ENCODE measurements around the gene RXFP1. TPM values are rescaled to one million over a fixed set of nuclear protein-coding genes. Genes with fewer than 3 reads are reported as not detected.

Gene RXFP1
- total RNA-seq, 2 donors from 2014 or later = not detected

DNA sequence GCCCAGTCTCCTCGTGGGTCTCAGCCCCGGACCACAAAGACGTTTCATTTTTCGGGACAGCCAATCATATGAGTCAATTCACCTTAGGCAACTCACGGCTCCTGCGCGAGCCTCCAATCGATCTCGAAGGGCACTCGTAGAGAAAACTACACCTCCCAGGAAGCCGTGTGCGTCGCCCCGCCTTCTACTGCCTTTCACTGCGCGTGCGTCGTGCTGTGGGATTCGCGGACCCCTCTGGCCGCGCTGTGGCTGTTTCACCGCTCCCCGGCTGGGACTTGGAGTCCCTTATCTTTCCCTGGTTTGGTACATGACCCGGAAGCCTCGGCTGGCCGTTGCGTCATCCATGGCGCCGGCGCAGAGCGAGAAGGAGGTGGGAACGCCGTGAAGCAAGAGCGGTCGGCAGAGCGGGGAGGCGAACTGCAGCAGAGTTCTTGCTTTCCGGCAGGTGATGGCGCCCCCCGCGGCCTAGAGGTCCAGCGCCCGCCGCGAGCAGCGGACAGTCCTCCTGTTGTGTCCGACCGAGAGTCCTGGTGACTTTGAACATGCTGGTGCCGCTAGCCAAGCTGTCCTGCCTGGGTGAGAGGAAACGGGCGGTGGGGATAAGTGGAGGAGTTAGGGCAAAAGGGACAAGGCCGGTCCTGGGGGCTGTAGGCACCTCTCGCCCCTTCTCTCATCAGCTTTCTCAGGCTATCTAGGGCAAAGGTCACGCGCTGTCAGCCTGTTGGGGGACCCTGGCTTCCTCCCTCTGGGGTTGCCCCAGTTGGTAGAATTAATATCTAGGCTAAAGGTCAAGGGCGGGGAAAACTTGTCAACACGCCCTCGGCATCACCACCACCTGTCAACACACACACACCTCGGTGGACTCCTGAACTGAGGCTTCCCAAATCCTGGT is 150.5 kb downstream of the RXFP1 start, which contains the start of gene ETFDH:
Gene ETFDH, plus strand, starts transcription at position 382 of the 892 bp plus-strand sequence. Its CDS starts 161 bp downstream, at position 543.
- peaks cover 11% of the 10 kb centered on the region for H3K4me1 Mint-ChIP-seq
- peak; percentile 93 to 97 (median 95) for DNase-seq
- H3K4me3 Mint-ChIP-seq = peak within 1 kb of the TSS; percentile 97
- H3K27ac Mint-ChIP-seq = peak within 1 kb of the TSS; percentile 95
- no peaks in the 10 kb centered on the region for H3K9me3 ChIP-seq (ENCODE audit: control insufficient read depth, low read length, poor library complexity, severe bottlenecking)
- peak; percentile 85 for ATAC-seq
- peaks cover 2% of the 10 kb centered on the region for H3K36me3 Mint-ChIP-seq (ENCODE audit: low read depth)
- no peaks in the 10 kb centered on the region for H3K27me3 Mint-ChIP-seq

DNA sequence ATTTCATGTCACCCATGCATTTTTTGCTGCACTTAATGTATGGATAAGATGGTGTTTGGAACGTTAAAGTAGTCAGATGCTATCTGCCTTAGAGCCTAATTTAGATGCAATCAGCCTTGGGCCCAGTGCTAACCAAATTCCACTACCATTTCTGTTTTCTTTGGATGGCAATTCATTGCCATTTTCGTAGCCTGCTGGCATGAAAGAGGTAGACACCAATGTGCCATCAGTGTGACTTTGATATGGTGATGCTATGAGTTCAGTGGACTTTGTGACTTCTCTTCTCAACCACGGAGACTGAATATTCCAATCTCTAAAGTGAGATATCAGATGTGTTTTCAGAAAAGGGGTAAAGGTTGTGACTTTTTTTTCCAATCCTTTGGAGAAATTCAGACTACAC is 152.0 kb downstream of the RXFP1 start:
- Mint-ChIP-seq H3K27ac (no peak overlapping the region), H3K4me3 (no peak overlapping the region), H3K27me3 (no peaks in the 10 kb centered on the region), H3K36me3 (ENCODE audit: low read depth) (peaks cover 2% of the 10 kb centered on the region), H3K4me1 (peaks cover 13% of the 10 kb centered on the region)
- ATAC-seq (no peak), DNase-seq (no peak)
- H3K9me3 ChIP-seq (ENCODE audit: control insufficient read depth, low read length, poor library complexity, severe bottlenecking) = no peaks in the 10 kb centered on the region

DNA sequence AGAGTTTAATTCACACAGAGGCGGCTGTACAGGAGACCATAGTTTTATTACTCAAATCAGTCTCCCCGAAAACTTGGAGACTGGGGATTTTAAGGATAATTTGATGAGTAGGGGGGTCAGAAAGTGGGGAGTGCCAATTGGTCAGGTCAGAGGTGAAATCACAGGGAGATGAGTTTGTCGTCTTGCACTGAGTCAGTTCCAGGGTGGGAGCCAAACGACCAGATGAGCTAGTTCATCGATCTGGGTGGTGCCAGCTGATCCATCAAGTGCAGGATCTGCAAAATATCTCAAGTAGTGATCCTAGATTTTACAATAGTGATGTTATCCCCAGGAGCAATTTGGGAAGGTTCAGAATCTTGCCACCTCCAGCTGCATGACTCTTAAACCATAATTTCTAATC is 154.4 kb downstream of the RXFP1 start:
- Mint-ChIP-seq H3K27ac (no peak overlapping the region), H3K36me3 (ENCODE audit: low read depth) (peaks cover 2% of the 10 kb centered on the region), H3K4me1 (peaks cover 10% of the 10 kb centered on the region), H3K4me3 (no peak overlapping the region), H3K27me3 (no peaks in the 10 kb centered on the region)
- no peak for DNase-seq
- no peak for ATAC-seq
- H3K9me3 ChIP-seq (ENCODE audit: control insufficient read depth, low read length, poor library complexity, severe bottlenecking) = no peaks in the 10 kb centered on the region

DNA sequence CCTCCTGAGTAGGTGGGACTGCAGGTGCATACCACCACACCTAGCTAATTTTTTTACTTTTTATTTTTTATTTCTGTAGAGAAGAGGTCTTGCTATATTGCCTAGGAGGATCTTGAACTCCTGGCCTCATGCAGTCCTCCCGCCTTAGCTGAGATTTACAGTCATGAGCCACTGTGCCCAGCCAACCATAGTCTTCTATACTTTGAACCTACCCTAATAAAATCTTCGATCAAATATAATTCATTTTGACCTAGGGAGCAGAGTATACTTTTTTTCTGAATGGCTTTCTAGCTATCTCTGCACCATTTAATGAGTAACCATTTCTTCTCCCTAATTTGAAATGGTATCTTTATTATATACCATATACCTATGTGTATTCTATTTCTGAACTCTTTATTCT is 157.1 kb downstream of the RXFP1 start:
- Mint-ChIP-seq H3K36me3 (ENCODE audit: low read depth) (no peaks in the 10 kb centered on the region), H3K27me3 (no peaks in the 10 kb centered on the region), H3K27ac (no peak overlapping the region), H3K4me1 (peaks cover 5% of the 10 kb centered on the region), H3K4me3 (no peak overlapping the region)
- ATAC-seq (no peak), DNase-seq (no peak)
- no peaks in the 10 kb centered on the region for H3K9me3 ChIP-seq (ENCODE audit: control insufficient read depth, low read length, poor library complexity, severe bottlenecking)

DNA sequence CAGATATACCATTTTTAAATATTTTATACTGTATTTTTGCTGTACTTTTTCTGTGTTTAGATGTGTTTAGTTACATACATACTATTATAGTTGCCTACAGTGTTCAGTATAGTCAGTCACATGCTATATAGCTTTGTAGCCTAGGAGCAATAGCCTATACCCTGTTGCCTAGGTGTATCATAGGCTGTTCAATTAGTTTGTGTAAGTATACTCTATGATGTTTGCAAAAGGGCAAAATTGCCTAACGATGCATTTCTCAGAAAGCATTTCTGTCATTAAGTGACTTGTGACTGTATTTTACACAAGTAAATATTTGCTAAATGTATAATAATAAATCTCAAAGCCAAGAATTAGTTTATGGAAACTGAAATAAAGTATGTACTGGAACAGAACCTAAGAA is 159.9 kb downstream of the RXFP1 start:
- H3K27me3 Mint-ChIP-seq = no peaks in the 10 kb centered on the region
- H3K36me3 Mint-ChIP-seq (ENCODE audit: low read depth) = peaks cover under 1% of the 10 kb centered on the region
- no peak overlapping the region for H3K4me3 Mint-ChIP-seq
- H3K27ac Mint-ChIP-seq = no peak overlapping the region
- no peak for DNase-seq
- peaks cover 5% of the 10 kb centered on the region for H3K4me1 Mint-ChIP-seq
- no peak for ATAC-seq
- H3K9me3 ChIP-seq (ENCODE audit: control insufficient read depth, low read length, poor library complexity, severe bottlenecking) = no peaks in the 10 kb centered on the region

DNA sequence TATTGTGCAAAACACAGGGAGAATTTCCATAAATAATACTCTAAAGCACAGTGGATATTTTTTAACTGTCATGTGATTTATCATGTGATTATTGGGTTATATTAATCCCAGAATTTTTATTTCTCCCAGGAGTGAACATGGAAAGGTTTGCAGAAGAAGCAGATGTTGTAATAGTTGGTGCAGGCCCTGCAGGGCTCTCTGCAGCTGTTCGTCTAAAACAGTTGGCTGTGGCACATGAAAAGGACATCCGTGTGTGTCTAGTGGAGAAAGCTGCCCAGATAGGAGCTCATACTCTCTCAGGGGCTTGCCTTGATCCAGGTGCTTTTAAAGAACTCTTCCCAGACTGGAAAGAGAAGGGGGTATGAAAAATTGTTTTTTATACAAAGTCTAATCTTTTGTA is 160.4 kb downstream of the RXFP1 start:
- no peaks in the 10 kb centered on the region for H3K9me3 ChIP-seq (ENCODE audit: control insufficient read depth, low read length, poor library complexity, severe bottlenecking)
- no peak for ATAC-seq
- H3K27ac Mint-ChIP-seq = no peak overlapping the region
- H3K36me3 Mint-ChIP-seq (ENCODE audit: low read depth) = peaks cover 5% of the 10 kb centered on the region
- DNase-seq = no peak
- no peak overlapping the region for H3K4me3 Mint-ChIP-seq
- H3K4me1 Mint-ChIP-seq = peaks cover 7% of the 10 kb centered on the region
- no peaks in the 10 kb centered on the region for H3K27me3 Mint-ChIP-seq

DNA sequence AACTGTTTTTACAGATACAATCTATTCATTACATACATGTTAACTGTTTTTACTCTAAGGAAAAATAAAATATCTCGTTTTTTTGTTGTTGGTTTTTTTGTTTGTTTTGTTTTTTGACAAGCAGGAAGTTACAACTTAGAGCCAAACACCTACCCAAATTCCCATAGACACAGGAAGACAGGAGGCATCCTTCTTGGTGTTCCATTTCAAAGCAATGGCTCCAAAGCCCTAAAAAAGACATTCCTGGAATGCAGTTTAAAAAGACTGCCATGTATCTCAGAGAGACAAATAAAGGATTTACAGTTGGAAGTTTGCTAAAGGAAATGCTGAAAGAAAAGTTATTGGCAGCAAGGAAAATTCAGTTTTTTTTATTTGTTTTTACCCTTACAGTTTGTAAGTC is 167.1 kb downstream of the RXFP1 start:
- Mint-ChIP-seq H3K4me3 (no peak overlapping the region), H3K36me3 (ENCODE audit: low read depth) (peaks cover 6% of the 10 kb centered on the region), H3K4me1 (peaks cover 8% of the 10 kb centered on the region), H3K27me3 (no peaks in the 10 kb centered on the region), H3K27ac (no peak overlapping the region)
- no peak for DNase-seq
- ATAC-seq = no peak
- H3K9me3 ChIP-seq (ENCODE audit: control insufficient read depth, low read length, poor library complexity, severe bottlenecking) = no peaks in the 10 kb centered on the region

Other genes starting within 250 kb of the RXFP1 start
- gene C4orf46, start 150.0 kb downstream of the RXFP1 start, total RNA-seq = 1 to 10 TPM; 6.7 to 8.4 TPM
- gene ETFDH, start 150.4 kb downstream of the RXFP1 start, total RNA-seq = 10 to 100 TPM; 16.0 to 22.2 TPM
- 10 to 100 TPM; 17.5 to 18.8 TPM for gene PPID, start 201.5 kb downstream of the RXFP1 start, total RNA-seq
- gene FNIP2, start 247.1 kb downstream of the RXFP1 start, total RNA-seq = 10 to 100 TPM in 1 of 2 donors, 1 to 10 TPM in 1; 7.7 to 11.5 TPM